D721Med (cell line): ENCODE data around the gene ARHGEF12.
A peak's percentile ranks its signal among the peaks of the same experiment; 100 is the strongest.

Experiments used
- DNase-seq: peaks from one replicate; pipeline ENCODE4 v3.0.0; 2011; ENCODE audit warnings: low spot score; ENCODE audit not compliant: insufficient read length
- FAIRE-seq: peaks from 2 replicates; lab custom pipeline; 2011; peaks lifted over from hg19 to GRCh38; lab: Jason Lieb, UNC
- TF ChIP-seq, protein P1 (sequence below): IDR thresholded peaks from 2 replicates; pipeline ENCODE4 v1.5.1; 2012; ENCODE audit warnings: mild to moderate bottlenecking, control low read depth; ENCODE audit not compliant: insufficient read depth; ENCODE audit errors: missing control alignments

The ARHGEF12 gene

DNA sequence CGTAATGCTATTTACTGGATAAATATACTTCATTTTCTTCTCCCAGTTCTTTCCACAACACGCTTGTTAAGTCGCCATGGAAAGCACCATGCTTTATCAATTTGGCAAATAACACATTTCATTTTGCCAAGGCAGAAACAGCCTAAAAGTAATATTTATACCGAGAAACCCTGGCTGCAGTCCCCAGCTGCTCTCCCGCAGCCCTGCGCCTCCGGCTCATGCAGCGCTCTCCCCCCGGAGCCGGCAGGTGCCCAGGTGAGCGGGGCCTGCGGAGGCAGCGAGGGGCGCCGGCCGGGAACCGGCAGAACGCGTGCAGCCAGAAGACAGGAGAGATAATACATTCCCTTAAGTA is 681 bp upstream of the ARHGEF12 start:
- TF ChIP-seq, protein P1, sequence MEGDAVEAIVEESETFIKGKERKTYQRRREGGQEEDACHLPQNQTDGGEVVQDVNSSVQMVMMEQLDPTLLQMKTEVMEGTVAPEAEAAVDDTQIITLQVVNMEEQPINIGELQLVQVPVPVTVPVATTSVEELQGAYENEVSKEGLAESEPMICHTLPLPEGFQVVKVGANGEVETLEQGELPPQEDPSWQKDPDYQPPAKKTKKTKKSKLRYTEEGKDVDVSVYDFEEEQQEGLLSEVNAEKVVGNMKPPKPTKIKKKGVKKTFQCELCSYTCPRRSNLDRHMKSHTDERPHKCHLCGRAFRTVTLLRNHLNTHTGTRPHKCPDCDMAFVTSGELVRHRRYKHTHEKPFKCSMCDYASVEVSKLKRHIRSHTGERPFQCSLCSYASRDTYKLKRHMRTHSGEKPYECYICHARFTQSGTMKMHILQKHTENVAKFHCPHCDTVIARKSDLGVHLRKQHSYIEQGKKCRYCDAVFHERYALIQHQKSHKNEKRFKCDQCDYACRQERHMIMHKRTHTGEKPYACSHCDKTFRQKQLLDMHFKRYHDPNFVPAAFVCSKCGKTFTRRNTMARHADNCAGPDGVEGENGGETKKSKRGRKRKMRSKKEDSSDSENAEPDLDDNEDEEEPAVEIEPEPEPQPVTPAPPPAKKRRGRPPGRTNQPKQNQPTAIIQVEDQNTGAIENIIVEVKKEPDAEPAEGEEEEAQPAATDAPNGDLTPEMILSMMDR: no peak
- no peak for FAIRE-seq
- DNase-seq: no peak

DNA sequence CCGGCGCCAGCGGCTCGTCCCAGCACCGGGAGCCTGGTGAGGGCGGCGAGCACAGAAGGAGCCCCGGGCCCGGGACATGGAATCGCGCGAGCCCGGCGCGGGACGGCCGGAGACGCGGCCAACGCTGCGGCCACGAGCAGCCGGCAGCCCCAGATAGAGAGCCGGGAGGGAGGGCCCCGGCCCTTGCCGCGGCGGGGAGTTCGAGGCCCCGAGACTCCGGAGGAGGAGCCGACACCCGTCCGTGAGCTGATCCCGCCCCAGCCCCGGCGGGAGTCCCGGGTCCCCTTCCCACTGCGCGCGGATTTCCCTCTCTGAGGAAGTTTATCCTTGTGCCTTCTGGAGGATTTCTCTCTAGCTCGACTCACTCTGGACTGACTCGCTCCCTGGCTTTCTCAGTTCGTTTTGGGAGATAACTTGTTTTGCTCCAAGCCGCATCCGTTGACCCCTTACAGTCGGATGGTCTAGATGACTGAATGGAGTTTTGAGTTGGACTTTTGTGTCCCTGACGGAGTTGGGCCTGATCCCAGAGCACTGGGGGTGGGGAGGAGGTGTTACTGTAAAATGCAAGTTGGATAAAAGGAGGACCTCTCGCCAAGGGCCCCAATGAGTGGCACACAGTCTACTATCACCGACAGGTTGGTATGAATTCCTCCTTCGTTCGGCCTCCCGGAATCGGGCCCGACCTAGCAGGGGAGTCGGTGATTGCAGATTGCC is 585 bp downstream of the ARHGEF12 start:
- no peak for DNase-seq
- no peak for FAIRE-seq
- TF ChIP-seq, protein P1: no peak

- DNase-seq (no peak), FAIRE-seq (no peak)
- TF ChIP-seq, protein P1: no peak
Measured at GRCh38 chr11:120337355-120338106, 1.3 kb downstream of the ARHGEF12 start.

- FAIRE-seq: no peak
- no peak for DNase-seq
- TF ChIP-seq, protein P1: no peak
Measured at GRCh38 chr11:120338107-120338933, 2.1 kb downstream of the ARHGEF12 start.

DNA sequence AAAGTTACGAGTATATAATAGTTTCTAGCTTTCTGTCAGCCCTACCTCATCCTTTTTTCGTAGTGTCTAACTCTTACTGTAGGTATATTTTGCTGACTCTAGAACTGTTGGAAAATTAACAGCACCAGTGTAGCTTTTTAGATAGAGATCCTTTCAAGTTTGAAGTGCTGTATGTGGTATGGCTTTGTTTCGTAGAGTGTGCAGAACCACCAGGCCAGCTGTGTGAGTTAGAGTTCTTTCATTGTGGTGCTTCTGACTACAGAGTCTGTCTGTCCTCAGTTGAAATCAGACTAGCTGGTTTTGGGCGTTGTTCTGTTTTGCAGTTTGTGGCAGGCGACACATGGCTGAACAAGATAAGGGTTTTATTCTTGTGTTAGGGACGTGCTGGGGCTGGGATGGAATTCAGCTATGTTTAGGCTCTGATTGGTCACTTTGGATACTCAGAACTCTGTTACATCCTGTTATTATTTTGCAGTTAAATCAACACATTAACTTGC is 3.2 kb downstream of the ARHGEF12 start:
- DNase-seq: no peak
- FAIRE-seq: peak; percentile 16
- TF ChIP-seq, protein P1: no peak

GRCh38 chr11:120340529-120340928 is 4.3 kb downstream of the ARHGEF12 start:
- FAIRE-seq: no peak
- no peak for DNase-seq
- TF ChIP-seq, protein P1: no peak
